Upper lobe of left lung (tissue), 6 donors: Measurements from ENCODE around the gene SCN5A. TPM values are rescaled to one million over a fixed set of nuclear protein-coding genes. Genes with fewer than 3 reads are reported as not detected.
A peak's percentile ranks its signal among the peaks of the same experiment; 100 is the strongest.

Experiments
- ATAC-seq, 2 donors: fragments of 200-7000 bp; cut with Tn5 transposase; one replicate each; pipeline ENCODE4 v1.9.1; 2022; ENCODE audit warnings: mild to moderate bottlenecking in 2 of 2, moderate library complexity in 2 of 2; ENCODE audit not compliant: low FRiP score in 2 of 2
- DNase-seq, 2 donors: peaks; one replicate each; pipeline ENCODE4 v3.0.0-alpha.2; 2019 to 2020
- H3K27ac ChIP-seq, 4 donors: fragments of 200-600 bp; sonication (generic); one replicate each; pipeline ENCODE4 v1.5.1; 2016 to 2019
- H3K27me3 ChIP-seq, 4 donors: fragments of 200-600 bp; sonication (generic); one replicate each; pipeline ENCODE4 v1.5.1; 2017 to 2019
- H3K36me3 ChIP-seq, 4 donors: fragments of 200-600 bp; sonication (generic); one replicate each; pipeline ENCODE4 v1.5.1; 2016 to 2019
- H3K4me1 ChIP-seq, 4 donors: fragments of 200-600 bp; sonication (generic); one replicate each; pipeline ENCODE4 v1.5.1; 2018 to 2019
- H3K4me3 ChIP-seq, 4 donors: fragments of 200-600 bp; sonication (generic); one replicate each; pipeline ENCODE4 v1.5.1; 2017 to 2019; ENCODE audit warnings: mild to moderate bottlenecking in 2 of 4, moderate library complexity in 1 of 4
- H3K9me3 ChIP-seq, 4 donors: fragments of 200-600 bp; sonication (generic); one replicate each; pipeline ENCODE4 v1.5.1; 2018 to 2019
- EP300 ChIP-seq, 4 donors: sonication (generic); formaldehyde crosslinking; IDR thresholded peaks; one replicate each; pipeline ENCODE4 v1.5.1; 2017; ENCODE audit warnings: antibody characterized with exemption in 4 of 4, control low read depth in 2 of 4
- POLR2A ChIP-seq, 4 donors: fragments of 450-650 bp; IDR thresholded peaks; one replicate each; pipeline ENCODE4 v1.5.1; 2016 to 2017; ENCODE audit warnings: antibody characterized with exemption in 4 of 4, mild to moderate bottlenecking in 2 of 4
- POLR2AphosphoS5 ChIP-seq, 2 donors: sonication (generic); formaldehyde crosslinking; IDR thresholded peaks; one replicate each; pipeline ENCODE4 v1.5.1; 2017; ENCODE audit warnings: antibody characterized with exemption in 2 of 2
- WGBS, 2 donors: methylation state at CpG; one replicate each; pipeline ENCODE4 v1.1.5; 2017 to 2018; 5-methylcytosine and 5-hydroxymethylcytosine counted together
- total RNA-seq, 6 donors: library from RNA; depleted of rRNA in 4 of 6; stranded (reverse); fragments of >200 nt in 4 of 6; gene quantifications; one replicate each; pipeline versions ENCODE4 v1.1.0 to v1.2.1, GENCODE V29; 2016 to 2021
- TF ChIP-seq, protein P1 (sequence below), 6 experiments: fragments of 450-650 bp in 4 of 6; fragments of 200-600 bp in 2 of 6; sonication (generic) in 2 of 6; IDR thresholded peaks; one replicate each; pipeline ENCODE4 v1.5.1; 2016 to 2019; ENCODE audit warnings: antibody characterized with exemption in 6 of 6
- donor health status: DM: no; HTN: no; CAD: no; lungs with moderate emphysema.
- donor health status: DM: no; HTN: yes; CAD: no; lungs with severe emphysema.

Gene SCN5A
- total RNA-seq, 6 donors from 2014 or later = under 0.01 to 0.30 (median 0.10) TPM; not detected in 1

DNA sequence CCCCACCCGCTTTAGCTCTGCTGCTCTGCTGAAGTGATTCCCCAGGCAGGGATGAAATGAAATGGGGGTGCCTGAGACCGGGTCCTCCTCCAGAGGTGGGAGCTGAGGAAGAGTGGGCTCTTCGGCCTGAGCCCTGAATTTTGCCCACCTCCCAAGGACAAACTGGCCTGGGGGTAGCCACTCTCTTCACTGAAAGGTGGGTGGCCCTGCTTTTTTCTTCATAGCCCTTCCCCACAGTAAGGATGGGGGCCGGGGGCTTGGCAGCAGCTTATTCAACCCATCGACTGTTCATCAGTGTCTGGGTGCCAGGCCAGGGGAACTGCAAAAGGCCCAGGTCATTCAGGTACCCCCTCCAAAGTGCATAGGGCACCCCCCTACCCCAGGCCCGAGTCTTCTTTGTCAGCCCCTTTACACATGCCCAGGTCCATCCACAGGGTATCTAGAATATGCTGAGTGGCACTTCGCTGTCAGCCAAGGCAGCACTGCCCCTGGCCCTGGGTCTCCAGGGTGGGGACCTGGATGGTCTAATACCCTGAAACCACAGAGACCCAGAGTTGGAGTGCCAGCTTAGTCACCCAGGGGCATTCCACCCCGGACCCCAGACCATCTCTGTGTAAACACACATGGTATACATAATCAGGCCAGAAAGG lies 7.9 kb downstream of the SCN5A start:
- WGBS, 2 donors = 73 to 76% methylated on average over 4 to 8 of the region's 8 CpGs
- ATAC-seq = no peak

GRCh38 chr3:38640661-38641452 lies 8.6 kb downstream of the SCN5A start:
- Histone ChIP-seq H3K4me3 (no peak overlapping the region), H3K27me3 (no peaks in the 10 kb centered on the region), H3K36me3 (no peaks in the 10 kb centered on the region), H3K27ac (no peak overlapping the region), H3K9me3 (no peaks in the 10 kb centered on the region), H3K4me1 (no peaks in the 10 kb centered on the region)
- TF ChIP-seq POLR2A (IDR thresholded peaks at IDR 0.05) (no peak), POLR2AphosphoS5 (IDR thresholded peaks at IDR 0.05) (no peak), EP300 (IDR thresholded peaks at IDR 0.05) (no peak)
- TF ChIP-seq, protein P1, sequence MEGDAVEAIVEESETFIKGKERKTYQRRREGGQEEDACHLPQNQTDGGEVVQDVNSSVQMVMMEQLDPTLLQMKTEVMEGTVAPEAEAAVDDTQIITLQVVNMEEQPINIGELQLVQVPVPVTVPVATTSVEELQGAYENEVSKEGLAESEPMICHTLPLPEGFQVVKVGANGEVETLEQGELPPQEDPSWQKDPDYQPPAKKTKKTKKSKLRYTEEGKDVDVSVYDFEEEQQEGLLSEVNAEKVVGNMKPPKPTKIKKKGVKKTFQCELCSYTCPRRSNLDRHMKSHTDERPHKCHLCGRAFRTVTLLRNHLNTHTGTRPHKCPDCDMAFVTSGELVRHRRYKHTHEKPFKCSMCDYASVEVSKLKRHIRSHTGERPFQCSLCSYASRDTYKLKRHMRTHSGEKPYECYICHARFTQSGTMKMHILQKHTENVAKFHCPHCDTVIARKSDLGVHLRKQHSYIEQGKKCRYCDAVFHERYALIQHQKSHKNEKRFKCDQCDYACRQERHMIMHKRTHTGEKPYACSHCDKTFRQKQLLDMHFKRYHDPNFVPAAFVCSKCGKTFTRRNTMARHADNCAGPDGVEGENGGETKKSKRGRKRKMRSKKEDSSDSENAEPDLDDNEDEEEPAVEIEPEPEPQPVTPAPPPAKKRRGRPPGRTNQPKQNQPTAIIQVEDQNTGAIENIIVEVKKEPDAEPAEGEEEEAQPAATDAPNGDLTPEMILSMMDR (IDR thresholded peaks at IDR 0.05) = no peak
- DNase-seq (no peak), ATAC-seq (no peak)
- 58 to 64% methylated on average over 13 to 17 of the region's 18 CpGs for WGBS, 2 donors

More for the DNA sequence above, 7.9 kb downstream of the SCN5A start:
- H3K27ac ChIP-seq = no peak overlapping the region
- no peaks in the 10 kb centered on the region for H3K4me1 ChIP-seq
- H3K36me3 ChIP-seq = no peaks in the 10 kb centered on the region
- TF ChIP-seq POLR2A (IDR thresholded peaks at IDR 0.05) (no peak), EP300 (IDR thresholded peaks at IDR 0.05) (no peak), POLR2AphosphoS5 (IDR thresholded peaks at IDR 0.05) (no peak)
- TF ChIP-seq, protein P1 (IDR thresholded peaks at IDR 0.05) = no peak
- H3K9me3 ChIP-seq = no peaks in the 10 kb centered on the region
- H3K4me3 ChIP-seq = no peak overlapping the region
- H3K27me3 ChIP-seq = no peaks in the 10 kb centered on the region
- peak in 1 of 2 donors; percentile 8 for DNase-seq

DNA sequence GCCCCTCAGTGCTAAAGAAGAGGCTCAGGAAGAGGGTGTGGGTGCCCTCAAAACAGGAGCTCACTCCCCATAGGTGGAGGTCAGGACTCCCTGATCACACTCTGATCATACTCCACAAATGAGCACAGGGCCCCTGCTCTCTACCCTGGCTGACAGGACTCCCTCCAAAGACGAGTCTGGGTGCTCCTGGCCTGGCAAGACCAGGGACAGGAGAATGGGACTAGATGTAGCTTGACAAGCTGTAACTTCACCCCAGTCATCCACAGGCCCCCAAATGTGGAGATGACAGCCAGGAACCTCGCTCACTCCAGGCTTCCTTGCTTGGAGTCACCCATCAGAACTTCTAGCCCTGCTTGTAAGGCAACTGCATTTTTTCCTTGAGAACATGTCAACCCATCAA lies 11.1 kb downstream of the SCN5A start:
- WGBS, 2 donors = 68 to 93% methylated on average over 2 of the region's 2 CpGs
- Histone ChIP-seq H3K36me3 (no peaks in the 10 kb centered on the region), H3K4me3 (no peak overlapping the region), H3K4me1 (no peaks in the 10 kb centered on the region), H3K9me3 (no peaks in the 10 kb centered on the region), H3K27ac (no peak overlapping the region), H3K27me3 (no peaks in the 10 kb centered on the region)
- DNase-seq (no peak), ATAC-seq (no peak)
- TF ChIP-seq POLR2AphosphoS5 (IDR thresholded peaks at IDR 0.05) = no peak
- no peak for TF ChIP-seq POLR2A (IDR thresholded peaks at IDR 0.05)
- TF ChIP-seq, protein P1 (IDR thresholded peaks at IDR 0.05) = no peak
- TF ChIP-seq EP300 (IDR thresholded peaks at IDR 0.05) = no peak

GRCh38 chr3:38637906-38638305 lies 11.6 kb downstream of the SCN5A start:
- Histone ChIP-seq H3K27me3 (no peaks in the 10 kb centered on the region), H3K9me3 (no peaks in the 10 kb centered on the region), H3K4me3 (no peak overlapping the region), H3K4me1 (no peaks in the 10 kb centered on the region), H3K36me3 (no peaks in the 10 kb centered on the region), H3K27ac (no peak overlapping the region)
- DNase-seq (no peak), ATAC-seq (no peak)
- 44 to 46% methylated on average over 4 to 5 of the region's 5 CpGs for WGBS, 2 donors
- no peak for TF ChIP-seq POLR2A (IDR thresholded peaks at IDR 0.05)
- TF ChIP-seq EP300 (IDR thresholded peaks at IDR 0.05) = no peak
- TF ChIP-seq, protein P1 (IDR thresholded peaks at IDR 0.05) = no peak
- TF ChIP-seq POLR2AphosphoS5 (IDR thresholded peaks at IDR 0.05) = no peak
